Mesenchymal stem cell (in vitro differentiated cells and primary cell): Measurements from ENCODE around the gene SPATA16.

Experiments
- DNase-seq: peaks from one replicate; pipeline ENCODE4 v3.0.0-alpha.2; 2013
- H2AFZ ChIP-seq: one replicate; pipeline ENCODE4 v1.6.1; 2013; ENCODE audit warnings: low read depth, mild to moderate bottlenecking, control low read depth, inconsistent platforms, low read length, moderate library complexity
- H2AK5ac ChIP-seq: 2 replicates; pipeline ENCODE4 v1.6.1; 2013; ENCODE audit warnings: low read length, moderate library complexity, mild to moderate bottlenecking, inconsistent platforms; ENCODE audit not compliant: severe bottlenecking
- H2BK120ac ChIP-seq: one replicate; pipeline ENCODE4 v1.6.1; 2013; ENCODE audit warnings: low read depth, mild to moderate bottlenecking, inconsistent platforms, low read length, moderate library complexity
- H2BK12ac ChIP-seq, 2 experiments: one replicate each; pipeline ENCODE4 v1.6.1; 2013; ENCODE audit warnings: inconsistent platforms in 2 of 2, low read length in 2 of 2, mild to moderate bottlenecking in 2 of 2, moderate library complexity in 2 of 2, control low read depth in 1 of 2
- H2BK15ac ChIP-seq: one replicate; pipeline ENCODE4 v1.6.1; 2013; ENCODE audit warnings: mild to moderate bottlenecking, low read depth, inconsistent platforms; ENCODE audit not compliant: poor library complexity, severe bottlenecking
- H2BK5ac ChIP-seq: 2 replicates; pipeline ENCODE4 v1.6.1; 2013; ENCODE audit warnings: low read depth, mild to moderate bottlenecking, low read length, control low read depth, inconsistent platforms; ENCODE audit not compliant: poor library complexity, severe bottlenecking
- H3K14ac ChIP-seq, 2 experiments: one replicate each; pipeline ENCODE4 v1.6.1; 2013; ENCODE audit warnings: inconsistent platforms in 2 of 2, low read length in 2 of 2, control low read depth in 1 of 2, mild to moderate bottlenecking in 1 of 2, moderate library complexity in 1 of 2
- H3K18ac ChIP-seq, 2 experiments: one replicate each; pipeline ENCODE4 v1.6.1; 2013; ENCODE audit warnings: inconsistent platforms in 2 of 2, low read length in 2 of 2, control low read depth in 1 of 2, low read depth in 1 of 2, mild to moderate bottlenecking in 1 of 2
- H3K23ac ChIP-seq, 2 experiments: one replicate each; pipeline ENCODE4 v1.6.1; 2013; ENCODE audit warnings: inconsistent platforms in 2 of 2, low read length in 2 of 2, mild to moderate bottlenecking in 2 of 2, moderate library complexity in 2 of 2, control low read depth in 1 of 2
- H3K27ac ChIP-seq: 2 replicates; pipeline ENCODE4 v1.5.1; 2013; ENCODE audit warnings: mild to moderate bottlenecking, moderate library complexity, low read length, control low read depth, inconsistent platforms; ENCODE audit not compliant: poor library complexity, severe bottlenecking
- H3K27me3 ChIP-seq, 2 experiments: 2 replicates each; pipeline versions ENCODE4 v1.6.1 to v1.7.0; 2013; ENCODE audit warnings: low read length in 2 of 2, mild to moderate bottlenecking in 2 of 2, moderate library complexity in 2 of 2, control low read depth in 1 of 2, inconsistent platforms in 1 of 2; ENCODE audit not compliant: control insufficient read depth in 1 of 2, insufficient read depth in 1 of 2
- H3K36me3 ChIP-seq, 2 experiments: 2 replicates each; pipeline versions ENCODE4 v1.6.1 to v1.7.0; 2013; ENCODE audit warnings: low read length in 2 of 2, control low read depth in 1 of 2, inconsistent platforms in 1 of 2, low read depth in 1 of 2, mild to moderate bottlenecking in 1 of 2; ENCODE audit not compliant: insufficient read depth in 2 of 2, control insufficient read depth in 1 of 2
- H3K4ac ChIP-seq, 2 experiments: one replicate each; pipeline ENCODE4 v1.6.1; 2013; ENCODE audit warnings: inconsistent platforms in 2 of 2, low read length in 2 of 2, mild to moderate bottlenecking in 2 of 2, moderate library complexity in 2 of 2, control low read depth in 1 of 2, low read depth in 1 of 2
- H3K4me1 ChIP-seq: 2 replicates; pipeline ENCODE4 v1.6.1; 2013; ENCODE audit warnings: low read depth, low read length, control low read depth; ENCODE audit not compliant: control insufficient read depth, insufficient read depth
- H3K4me2 ChIP-seq: 2 replicates; pipeline ENCODE4 v1.6.1; 2013; ENCODE audit warnings: low read length, mild to moderate bottlenecking, inconsistent platforms; ENCODE audit not compliant: poor library complexity, severe bottlenecking
- H3K4me3 ChIP-seq, 2 experiments: 2 replicates each; pipeline versions ENCODE4 v1.5.1 to v1.7.0; 2013; ENCODE audit warnings: low read length in 2 of 2, mild to moderate bottlenecking in 2 of 2, control low read depth in 1 of 2, low read depth in 1 of 2; ENCODE audit not compliant: insufficient read depth in 1 of 2
- H3K79me1 ChIP-seq: replicated peaks from 2 replicates; pipeline ENCODE4 v1.6.1; 2013; ENCODE audit warnings: mild to moderate bottlenecking, control low read depth, low read length, inconsistent platforms; ENCODE audit not compliant: poor library complexity, severe bottlenecking
- H3K9ac ChIP-seq: 2 replicates; pipeline ENCODE4 v1.7.0; 2013; ENCODE audit warnings: mild to moderate bottlenecking, low read length, moderate library complexity
- H3K9me3 ChIP-seq: 2 replicates; pipeline ENCODE4 v1.7.0; 2013; ENCODE audit warnings: mild to moderate bottlenecking, low read length; ENCODE audit not compliant: control insufficient read depth
- H4K8ac ChIP-seq: one replicate; pipeline ENCODE4 v1.6.1; 2013; ENCODE audit warnings: inconsistent platforms, mild to moderate bottlenecking, low read length, moderate library complexity
- H4K91ac ChIP-seq: one replicate; pipeline ENCODE4 v1.6.1; 2013; ENCODE audit warnings: mild to moderate bottlenecking, low read length, inconsistent platforms
- WGBS: methylation state at CpG from one replicate; pipeline ENCODE4 v1.1.7; 2013; ENCODE audit warnings: mixed read lengths; 5-methylcytosine and 5-hydroxymethylcytosine counted together

SPATA16 gene

DNA sequence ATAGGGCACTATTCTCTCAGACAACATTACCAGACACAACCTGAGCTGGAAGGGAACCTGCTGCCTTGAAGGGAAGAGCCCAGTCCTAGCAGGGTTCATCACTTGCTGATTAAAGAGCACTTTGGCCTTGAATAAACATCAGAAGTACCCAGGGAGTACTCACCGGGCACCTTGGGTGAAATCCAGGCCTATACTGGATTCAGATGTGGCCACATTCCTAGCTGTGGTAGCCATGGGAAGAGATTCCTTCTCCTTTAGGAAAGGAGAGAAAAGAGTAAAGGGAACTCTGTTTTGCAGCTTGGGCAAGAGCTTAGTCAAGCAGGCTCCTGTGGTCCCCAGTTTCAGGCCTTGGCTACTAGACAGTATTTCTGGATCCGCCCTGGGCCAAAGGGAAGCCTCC, 195.0 kb downstream of the SPATA16 start:
- H2BK5ac ChIP-seq: no peak overlapping the region
- no peak overlapping the region for H3K4me3 ChIP-seq
- no peak overlapping the region for H3K27ac ChIP-seq
- no peak overlapping the region for H2BK15ac ChIP-seq
- no peak overlapping the region for H3K4ac ChIP-seq
- H2BK12ac ChIP-seq: no peak overlapping the region
- no peaks in the 10 kb centered on the region for H3K4me1 ChIP-seq
- DNase-seq: no peak
- H3K9ac ChIP-seq: no peak overlapping the region
- no peak overlapping the region for H4K91ac ChIP-seq
- H2AFZ ChIP-seq: no peak overlapping the region
- no peak overlapping the region for H2AK5ac ChIP-seq
- no peak overlapping the region for H3K4me2 ChIP-seq
- H4K8ac ChIP-seq: no peak overlapping the region
- no peak overlapping the region for H2BK120ac ChIP-seq
- no peaks in the 10 kb centered on the region for H3K9me3 ChIP-seq
- no peak overlapping the region for H3K18ac ChIP-seq
- no peaks in the 10 kb centered on the region for H3K79me1 ChIP-seq
- WGBS: 86% methylated on average over 2 of the region's 2 CpGs
- H3K23ac ChIP-seq: no peak overlapping the region
- no peak overlapping the region for H3K14ac ChIP-seq
- H3K27me3 ChIP-seq: no peaks in the 10 kb centered on the region
- H3K36me3 ChIP-seq: no peaks in the 10 kb centered on the region

GRCh38 chr3:172939651-172940293, 201.3 kb downstream of the SPATA16 start:
- H3K9ac ChIP-seq: no peak overlapping the region
- no peak overlapping the region for H3K14ac ChIP-seq
- H3K4ac ChIP-seq: no peak overlapping the region
- H2BK120ac ChIP-seq: no peak overlapping the region
- no peak overlapping the region for H2AK5ac ChIP-seq
- H3K27me3 ChIP-seq: no peaks in the 10 kb centered on the region
- no peak overlapping the region for H2BK12ac ChIP-seq
- no peak overlapping the region for H4K91ac ChIP-seq
- H3K4me2 ChIP-seq: no peak overlapping the region
- no peak overlapping the region for H3K18ac ChIP-seq
- H2AFZ ChIP-seq: no peak overlapping the region
- no peak overlapping the region for H3K27ac ChIP-seq
- DNase-seq: no peak
- WGBS: 98% methylated on average over 2 of the region's 2 CpGs
- H3K79me1 ChIP-seq: no peaks in the 10 kb centered on the region
- no peaks in the 10 kb centered on the region for H3K36me3 ChIP-seq
- no peak overlapping the region for H2BK15ac ChIP-seq
- no peak overlapping the region for H3K4me3 ChIP-seq
- no peaks in the 10 kb centered on the region for H3K9me3 ChIP-seq
- no peak overlapping the region for H3K23ac ChIP-seq
- H4K8ac ChIP-seq: no peak overlapping the region
- H2BK5ac ChIP-seq: no peak overlapping the region
- H3K4me1 ChIP-seq: no peaks in the 10 kb centered on the region

- Histone ChIP-seq H4K91ac (no peak overlapping the region), H3K4ac (no peak overlapping the region), H2AK5ac (no peak overlapping the region), H3K27me3 (no peaks in the 10 kb centered on the region), H2BK15ac (no peak overlapping the region), H3K4me1 (no peaks in the 10 kb centered on the region), H2BK120ac (no peak overlapping the region), H3K14ac (no peak overlapping the region), H2AFZ (no peak overlapping the region), H2BK12ac (no peak overlapping the region), H3K9me3 (no peaks in the 10 kb centered on the region), H2BK5ac (no peak overlapping the region), H3K36me3 (no peaks in the 10 kb centered on the region), H3K9ac (no peak overlapping the region), H3K79me1 (no peaks in the 10 kb centered on the region), H3K23ac (no peak overlapping the region), H3K18ac (no peak overlapping the region), H4K8ac (no peak overlapping the region), H3K27ac (no peak overlapping the region), H3K4me3 (no peak overlapping the region), H3K4me2 (no peak overlapping the region)
- 56% methylated on average over 3 of the region's 4 CpGs for WGBS
- no peak for DNase-seq
Observed at GRCh38 chr3:172938788-172939187, 202.2 kb downstream of the SPATA16 start.

GRCh38 chr3:172931746-172932285, 209.2 kb downstream of the SPATA16 start:
- H2BK15ac ChIP-seq: no peak overlapping the region
- H2BK120ac ChIP-seq: no peak overlapping the region
- no peak overlapping the region for H3K4me2 ChIP-seq
- no peak overlapping the region for H3K9ac ChIP-seq
- no peak overlapping the region for H2BK12ac ChIP-seq
- no peak overlapping the region for H2AFZ ChIP-seq
- H2AK5ac ChIP-seq: no peak overlapping the region
- H3K4me1 ChIP-seq: no peaks in the 10 kb centered on the region
- H2BK5ac ChIP-seq: no peak overlapping the region
- no peak overlapping the region for H3K27ac ChIP-seq
- H3K23ac ChIP-seq: no peak overlapping the region
- no peaks in the 10 kb centered on the region for H3K36me3 ChIP-seq
- H3K14ac ChIP-seq: no peak overlapping the region
- H3K18ac ChIP-seq: no peak overlapping the region
- no peak overlapping the region for H4K91ac ChIP-seq
- H3K27me3 ChIP-seq: no peaks in the 10 kb centered on the region
- no peaks in the 10 kb centered on the region for H3K79me1 ChIP-seq
- H3K4ac ChIP-seq: no peak overlapping the region
- no peak overlapping the region for H3K4me3 ChIP-seq
- H3K9me3 ChIP-seq: no peaks in the 10 kb centered on the region
- H4K8ac ChIP-seq: no peak overlapping the region
- DNase-seq: no peak
